ENCODE results near the gene CASP9. TPM values are rescaled to one million over a fixed set of nuclear protein-coding genes. Genes with fewer than 3 reads are reported as not detected.
A peak's percentile ranks its signal among the peaks of the same experiment; 100 is the strongest.
"Not testable (repeated sequence)": the region's sequence is repeated elsewhere in the genome, so short reads cannot be mapped to it uniquely, and the experiment has no call there.

CASP9 gene
- total RNA-seq, 4 donors from 2014 or later, result 4.9 to 8.5 (median 6.5) TPM

GRCh38 chr1:15524283-15525049, 451 bp upstream of the CASP9 start:
- WGBS, 2 donors, result 0 to 2% methylated on average over 36 to 39 of the region's 88 CpGs
- intact Hi-C loops (cut with DNase I; ENCODE audit: low total_unique reads), result loop anchor here (5.0 kb wide), 1 partner anchor 233 kb away; the partner anchor contains the start of gene FBLIM1

GRCh38 chr1:15523104-15524020, 653 bp downstream of the CASP9 start:
- intact Hi-C loops (cut with DNase I; ENCODE audit: low total_unique reads), result no loop called here
- 44 to 47% methylated on average over 17 to 18 of the region's 18 CpGs for WGBS, 2 donors
- peak overlapping the region; percentile 52 for H3K4me3 ChIP-seq (ENCODE audit: low read depth, poor library complexity, severe bottlenecking)
- TF ChIP-seq POLR2A (IDR thresholded peaks at IDR 0.05) (no peak), CTCF (IDR thresholded peaks at IDR 0.05) (no peak)
- no peak for DNase-seq (ENCODE audit: low spot score in 2 of 2)

More at GRCh38 chr1:15524283-15525049, 451 bp upstream of the CASP9 start:
- DNase-seq (ENCODE audit: low spot score in 2 of 2), result peak; percentile 99 to 100
- TF ChIP-seq POLR2A (IDR thresholded peaks at IDR 0.05) (no peak), CTCF (IDR thresholded peaks at IDR 0.05) (no peak)
- peak overlapping the region; percentile 52 for H3K4me3 ChIP-seq (ENCODE audit: low read depth, poor library complexity, severe bottlenecking)

- TF ChIP-seq POLR2A (IDR thresholded peaks at IDR 0.05), result no peak
- TF ChIP-seq CTCF (IDR thresholded peaks at IDR 0.05), result no peak
- DNase-seq (ENCODE audit: low spot score in 2 of 2), result no peak
- 97 to 100% methylated on average over 4 of the region's 4 CpGs for WGBS, 2 donors
- H3K4me3 ChIP-seq (ENCODE audit: low read depth, poor library complexity, severe bottlenecking), result no peak overlapping the region
- intact Hi-C loops (cut with DNase I; ENCODE audit: low total_unique reads), result no loop called here
Measured at GRCh38 chr1:15522551-15522950, 1.5 kb downstream of the CASP9 start.

GRCh38 chr1:15521206-15521906, 2.7 kb downstream of the CASP9 start:
- H3K4me3 ChIP-seq (ENCODE audit: low read depth, poor library complexity, severe bottlenecking); intact Hi-C loops (cut with DNase I; ENCODE audit: low total_unique reads): not testable (repeated sequence)
- DNase-seq (ENCODE audit: low spot score in 2 of 2), result peak in 1 of 2 donors; percentile 52
- 84 to 89% methylated on average over 17 of the region's 17 CpGs for WGBS, 2 donors

- intact Hi-C loops (cut with DNase I; ENCODE audit: low total_unique reads), result no loop called here
- TF ChIP-seq POLR2A (IDR thresholded peaks at IDR 0.05), result no peak
- TF ChIP-seq CTCF (IDR thresholded peaks at IDR 0.05), result no peak
- no peak overlapping the region for H3K4me3 ChIP-seq (ENCODE audit: low read depth, poor library complexity, severe bottlenecking)
- WGBS, 2 donors, result 98% methylated on average over 3 of the region's 3 CpGs
- DNase-seq (ENCODE audit: low spot score in 2 of 2), result peak in 1 of 2 donors; percentile 62
Measured at GRCh38 chr1:15519625-15520024, 4.4 kb downstream of the CASP9 start.

Measured in lower leg skin (tissue), 4 donors.